ENCODE results near the gene PTCH2.

- TF ChIP-seq REST (tag by site-specific recombination; IDR thresholded peaks at IDR 0.05), result no peak
- TF ChIP-seq IKZF3 (tag by site-specific recombination; IDR thresholded peaks at IDR 0.05), result no peak
- no peak for TF ChIP-seq ZNF24 (tag by site-specific recombination; IDR thresholded peaks at IDR 0.05)
- no peak for TF ChIP-seq ZNF501 (tag by site-specific recombination; IDR thresholded peaks at IDR 0.05)
- no peak for TF ChIP-seq PRDM10 (tag by site-specific recombination; IDR thresholded peaks at IDR 0.05)
- TF ChIP-seq ZNF184 (tag by site-specific recombination; IDR thresholded peaks at IDR 0.05), result no peak
- TF ChIP-seq YY1 (tag by site-specific recombination; IDR thresholded peaks at IDR 0.05), result no peak
- TF ChIP-seq ZNF639 (tag by site-specific recombination; IDR thresholded peaks at IDR 0.05), result no peak
- TF ChIP-seq ZNF621 (tag by site-specific recombination; IDR thresholded peaks at IDR 0.05), result no peak
Observed at GRCh38 chr1:44890007-44890406, 47.0 kb upstream of the PTCH2 start.

Measured in HEK293 (cell line).